HL-60 (cell line): ENCODE data around the gene DDX6.

ENCODE experiments used
- CTCF ChIP-seq: IDR thresholded peaks from one replicate; pipeline ENCODE4 v1.5.1; 2011; ENCODE audit warnings: low read length, control low read depth, inconsistent platforms; ENCODE audit not compliant: insufficient read depth
- POLR2AphosphoS5 ChIP-seq: IDR thresholded peaks from 2 replicates; pipeline ENCODE4 v1.6.1; 2012; ENCODE audit warnings: low read depth
- TF ChIP-seq, protein P1 (sequence below): IDR thresholded peaks from 2 replicates; pipeline ENCODE4 v1.6.1; 2012; ENCODE audit warnings: low read depth; ENCODE audit not compliant: insufficient replicate concordance

- TF ChIP-seq CTCF (no peak), POLR2AphosphoS5 (no peak)
- TF ChIP-seq, protein P1, sequence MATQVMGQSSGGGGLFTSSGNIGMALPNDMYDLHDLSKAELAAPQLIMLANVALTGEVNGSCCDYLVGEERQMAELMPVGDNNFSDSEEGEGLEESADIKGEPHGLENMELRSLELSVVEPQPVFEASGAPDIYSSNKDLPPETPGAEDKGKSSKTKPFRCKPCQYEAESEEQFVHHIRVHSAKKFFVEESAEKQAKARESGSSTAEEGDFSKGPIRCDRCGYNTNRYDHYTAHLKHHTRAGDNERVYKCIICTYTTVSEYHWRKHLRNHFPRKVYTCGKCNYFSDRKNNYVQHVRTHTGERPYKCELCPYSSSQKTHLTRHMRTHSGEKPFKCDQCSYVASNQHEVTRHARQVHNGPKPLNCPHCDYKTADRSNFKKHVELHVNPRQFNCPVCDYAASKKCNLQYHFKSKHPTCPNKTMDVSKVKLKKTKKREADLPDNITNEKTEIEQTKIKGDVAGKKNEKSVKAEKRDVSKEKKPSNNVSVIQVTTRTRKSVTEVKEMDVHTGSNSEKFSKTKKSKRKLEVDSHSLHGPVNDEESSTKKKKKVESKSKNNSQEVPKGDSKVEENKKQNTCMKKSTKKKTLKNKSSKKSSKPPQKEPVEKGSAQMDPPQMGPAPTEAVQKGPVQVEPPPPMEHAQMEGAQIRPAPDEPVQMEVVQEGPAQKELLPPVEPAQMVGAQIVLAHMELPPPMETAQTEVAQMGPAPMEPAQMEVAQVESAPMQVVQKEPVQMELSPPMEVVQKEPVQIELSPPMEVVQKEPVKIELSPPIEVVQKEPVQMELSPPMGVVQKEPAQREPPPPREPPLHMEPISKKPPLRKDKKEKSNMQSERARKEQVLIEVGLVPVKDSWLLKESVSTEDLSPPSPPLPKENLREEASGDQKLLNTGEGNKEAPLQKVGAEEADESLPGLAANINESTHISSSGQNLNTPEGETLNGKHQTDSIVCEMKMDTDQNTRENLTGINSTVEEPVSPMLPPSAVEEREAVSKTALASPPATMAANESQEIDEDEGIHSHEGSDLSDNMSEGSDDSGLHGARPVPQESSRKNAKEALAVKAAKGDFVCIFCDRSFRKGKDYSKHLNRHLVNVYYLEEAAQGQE: no peak
Observed at GRCh38 chr11:118806400-118806799, 15.4 kb upstream of the DDX6 start.
